CD4-positive, alpha-beta T cell treated with Interleukin-15 for 1 hour (primary cell): ENCODE measurements around the gene CMIP.
"Not testable (repeated sequence)": the region's sequence is repeated elsewhere in the genome, so short reads cannot be mapped to it uniquely, and the experiment has no call there.

Source experiments
- DNase-seq: peaks from one replicate; pipeline ENCODE4 v3.0.0-alpha.2; 2020

CMIP gene

DNA sequence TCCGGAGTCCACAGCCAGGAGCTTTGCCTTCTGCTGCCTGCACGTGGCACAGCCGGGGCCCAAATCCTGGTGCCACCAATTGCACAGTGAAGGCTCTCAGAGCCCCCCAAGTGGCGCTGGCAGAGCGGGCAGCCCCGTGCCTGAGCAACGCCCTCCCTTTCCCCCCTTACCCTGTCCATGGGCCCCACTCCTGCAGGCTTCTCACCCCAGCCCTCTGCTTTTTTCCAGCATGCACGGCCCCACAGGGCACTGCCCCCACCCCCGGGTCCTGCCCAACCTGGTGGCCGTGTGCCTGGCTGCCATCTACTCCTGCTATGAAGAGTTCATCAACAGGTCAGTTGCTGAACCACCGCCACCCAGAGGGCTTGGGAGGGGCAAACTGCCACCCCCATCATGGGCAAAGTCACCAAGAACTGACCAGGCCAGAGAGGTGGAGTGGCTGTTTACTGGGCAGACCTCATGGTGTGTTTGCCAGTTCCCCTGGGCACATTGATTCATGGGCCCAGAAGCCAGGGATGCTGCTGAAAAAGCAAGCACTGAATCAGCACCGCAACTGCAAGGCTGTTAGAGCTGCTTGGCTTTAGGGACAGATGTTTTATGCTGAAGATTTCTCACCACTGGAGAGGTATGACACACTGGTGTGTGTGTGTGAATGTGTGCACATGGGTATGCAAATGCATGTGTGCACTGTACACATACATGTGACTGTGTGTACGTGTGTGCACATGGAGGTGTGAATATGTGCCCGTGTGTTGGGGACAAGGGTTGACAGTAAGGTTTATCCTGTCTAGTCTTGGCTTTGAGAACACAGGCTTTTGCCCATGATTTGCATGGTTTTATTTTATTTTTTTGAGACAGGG lies 227.4 kb downstream of the CMIP start:
- DNase-seq: no peak

DNA sequence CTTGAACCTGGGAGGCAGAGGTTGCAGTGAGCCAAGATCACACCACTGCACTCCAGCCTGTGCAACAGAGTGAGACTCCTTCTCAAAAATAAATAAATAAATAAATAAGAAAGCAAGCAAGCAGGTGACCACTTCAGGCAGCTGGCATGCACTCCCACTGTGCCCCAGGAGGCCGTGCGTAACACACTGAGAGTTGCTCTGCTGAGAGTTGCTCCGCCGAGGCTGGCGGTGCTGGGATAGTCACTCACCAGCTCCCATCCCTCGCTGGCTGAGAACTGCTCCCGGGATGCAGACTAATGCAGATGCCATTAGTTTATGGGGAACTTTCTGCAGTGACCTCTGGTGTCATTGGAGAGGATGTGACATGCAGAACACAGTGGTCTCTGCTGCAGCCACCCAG lies 228.8 kb downstream of the CMIP start:
- no peak for DNase-seq

DNA sequence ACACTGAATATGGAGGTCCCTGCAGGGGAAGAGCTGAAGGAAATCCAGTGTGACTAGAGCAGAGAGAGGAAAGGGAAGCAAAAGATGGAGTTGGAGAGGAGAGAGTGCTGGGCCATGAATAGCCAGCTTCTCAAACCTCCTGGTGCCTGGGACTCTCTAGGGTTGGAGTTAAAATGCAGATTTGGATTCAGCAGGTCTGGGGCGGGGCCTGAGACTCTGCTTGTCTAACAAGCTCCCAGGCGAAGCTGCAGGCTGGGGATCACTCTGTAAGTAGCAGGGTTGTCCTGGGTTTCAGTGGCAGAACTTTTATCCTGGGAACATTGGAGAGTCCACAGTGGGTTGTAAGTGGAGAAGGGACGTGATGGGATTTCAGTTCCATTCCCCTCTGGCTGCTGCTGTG lies 231.1 kb downstream of the CMIP start:
- DNase-seq: no peak

DNA sequence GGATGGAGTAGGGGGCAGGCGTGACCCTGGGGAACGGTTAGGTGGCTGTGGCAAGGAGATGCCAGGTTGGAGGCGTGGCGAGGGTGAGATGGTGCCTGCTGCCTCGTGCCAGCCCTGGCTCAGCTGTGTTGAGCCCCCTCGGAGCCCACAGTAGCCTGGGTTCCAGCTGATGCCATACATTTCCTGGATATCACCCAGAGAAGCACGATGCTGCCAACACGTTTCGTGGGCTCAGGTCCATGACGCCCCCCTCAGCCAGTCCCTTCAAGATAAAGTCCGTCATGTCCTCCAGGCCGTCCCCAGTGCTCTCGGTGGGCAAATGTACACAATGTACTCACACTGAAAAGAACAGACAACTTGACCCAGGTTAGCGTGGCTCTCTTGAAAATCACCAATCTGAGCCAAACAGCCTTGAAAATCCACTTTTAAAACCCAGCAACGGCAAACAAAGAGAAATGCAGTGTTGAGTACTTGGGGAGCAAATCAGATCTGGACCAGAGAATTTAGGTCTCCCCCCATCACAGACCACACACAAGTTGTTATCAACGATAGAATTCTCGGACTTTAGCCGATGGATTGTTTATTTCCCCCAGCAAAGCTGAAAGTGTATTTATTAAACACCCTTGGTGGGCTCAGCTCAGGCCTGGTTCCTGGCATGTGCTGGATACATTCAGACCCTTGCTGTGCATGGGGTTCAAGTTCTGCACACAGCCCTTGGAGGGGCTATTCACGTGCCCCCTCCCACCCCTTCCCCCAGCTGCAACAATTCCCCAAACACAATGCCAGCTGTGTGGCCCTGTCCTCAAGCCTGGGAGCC lies 231.7 kb downstream of the CMIP start:
- no peak for DNase-seq

DNA sequence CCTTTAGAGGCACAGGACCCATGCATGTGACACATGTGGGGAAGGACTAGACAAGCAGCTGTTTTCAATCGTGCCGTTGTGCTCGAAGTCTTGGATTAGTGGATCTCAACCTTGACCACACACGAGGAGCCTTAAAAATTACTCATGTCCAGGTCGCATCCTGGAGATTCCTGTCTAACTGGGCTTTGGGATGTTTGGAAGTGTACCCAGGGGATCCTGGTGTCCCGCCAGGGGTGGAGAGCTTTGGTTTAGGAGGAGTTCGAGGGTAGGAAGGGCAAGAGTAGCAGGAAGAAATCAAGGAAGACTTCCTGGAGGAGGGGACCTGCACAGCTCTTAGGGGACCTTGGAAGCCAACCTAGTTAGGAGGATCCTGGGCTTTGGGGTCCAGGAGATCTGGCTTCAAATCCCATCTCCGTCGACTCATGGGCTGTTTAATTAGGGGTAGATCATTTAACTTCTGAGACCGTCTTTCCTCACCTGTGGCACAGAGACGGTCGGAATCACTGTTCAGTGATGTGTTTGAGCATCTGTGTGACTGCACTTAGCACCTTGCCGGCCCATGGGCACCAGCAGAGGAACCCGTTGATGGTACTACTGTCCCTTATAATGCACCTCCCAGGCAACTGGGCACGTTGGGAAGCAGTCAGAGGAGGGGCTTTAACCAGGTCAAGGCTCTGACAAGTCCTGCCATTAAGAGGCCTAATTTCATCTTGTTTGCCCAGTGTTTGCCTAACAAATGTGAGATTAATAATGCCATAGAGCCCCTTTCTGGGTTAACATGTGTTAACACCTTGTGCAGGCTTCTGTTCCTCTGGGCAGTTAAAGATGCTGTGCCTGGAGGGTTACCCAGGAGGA lies 232.5 kb downstream of the CMIP start:
- no peak for DNase-seq

DNA sequence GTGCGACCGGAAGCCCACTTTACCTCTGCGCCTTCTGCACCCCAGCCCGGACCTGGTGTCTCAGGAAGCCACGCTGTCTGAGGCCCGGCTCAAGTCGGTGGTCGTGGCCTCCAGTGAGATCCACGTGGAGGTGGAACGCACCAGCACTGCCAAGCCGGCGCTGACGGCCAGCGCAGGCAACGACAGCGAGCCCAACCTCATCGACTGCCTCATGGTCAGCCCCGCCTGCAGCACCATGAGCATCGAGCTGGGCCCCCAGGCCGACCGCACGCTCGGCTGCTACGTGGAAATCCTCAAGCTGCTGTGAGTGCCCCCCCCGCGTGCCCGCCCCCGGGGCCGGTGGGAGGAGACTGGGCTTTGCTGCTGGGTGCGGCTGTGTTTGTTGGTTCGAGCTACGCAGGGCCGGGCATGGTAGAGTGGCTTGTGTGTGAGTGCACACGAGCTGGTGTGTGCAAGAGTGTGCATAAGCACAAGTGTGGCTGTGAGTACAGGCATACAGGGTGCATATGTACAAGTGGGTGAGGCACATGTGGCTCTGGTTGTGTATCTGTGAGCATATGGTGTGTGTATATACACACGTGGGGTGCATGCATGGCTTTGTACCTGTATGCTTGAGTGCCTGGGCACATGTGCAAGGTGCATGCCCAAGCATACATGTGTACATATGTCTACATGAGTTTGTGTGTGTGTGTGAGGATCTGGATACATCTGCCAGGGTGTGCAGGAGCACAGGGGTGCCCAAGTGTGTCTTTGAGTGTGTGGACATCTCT lies 233.9 kb downstream of the CMIP start:
- DNase-seq: no peak

DNA sequence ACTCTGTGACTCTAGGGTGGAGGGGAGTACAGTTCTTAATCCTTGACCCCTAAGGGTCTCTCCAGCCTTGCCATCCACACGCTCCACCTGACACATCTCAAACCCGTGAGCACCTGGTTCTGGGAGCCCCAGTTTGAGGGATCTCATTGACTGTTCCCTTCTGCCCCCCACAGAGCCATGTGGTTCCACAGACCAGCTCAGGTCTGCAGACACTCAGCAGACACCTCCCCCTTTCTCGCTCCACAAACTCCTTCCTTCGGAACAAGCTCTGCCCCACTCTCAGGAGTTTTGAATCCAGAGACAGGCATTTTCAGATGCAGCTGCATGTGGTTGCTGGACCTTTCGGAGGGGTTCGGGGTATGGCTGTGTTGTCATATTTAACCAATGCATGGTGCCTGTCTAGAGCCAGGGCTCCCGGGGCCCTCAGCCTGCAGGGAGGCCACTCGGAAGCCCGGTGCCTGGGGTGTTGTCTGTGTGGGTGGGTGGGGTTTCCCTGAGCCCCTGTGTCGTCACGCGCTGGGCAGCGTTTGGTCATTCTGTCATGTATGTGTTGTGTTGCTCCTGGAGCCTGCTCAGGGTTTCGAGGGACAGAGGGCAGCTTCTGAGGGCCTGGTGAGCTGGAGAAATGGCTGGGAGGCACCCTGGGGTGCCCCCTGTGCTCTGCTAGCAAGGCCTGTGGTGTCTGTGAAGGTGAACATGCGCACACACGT lies 235.3 kb downstream of the CMIP start:
- no peak for DNase-seq

DNA sequence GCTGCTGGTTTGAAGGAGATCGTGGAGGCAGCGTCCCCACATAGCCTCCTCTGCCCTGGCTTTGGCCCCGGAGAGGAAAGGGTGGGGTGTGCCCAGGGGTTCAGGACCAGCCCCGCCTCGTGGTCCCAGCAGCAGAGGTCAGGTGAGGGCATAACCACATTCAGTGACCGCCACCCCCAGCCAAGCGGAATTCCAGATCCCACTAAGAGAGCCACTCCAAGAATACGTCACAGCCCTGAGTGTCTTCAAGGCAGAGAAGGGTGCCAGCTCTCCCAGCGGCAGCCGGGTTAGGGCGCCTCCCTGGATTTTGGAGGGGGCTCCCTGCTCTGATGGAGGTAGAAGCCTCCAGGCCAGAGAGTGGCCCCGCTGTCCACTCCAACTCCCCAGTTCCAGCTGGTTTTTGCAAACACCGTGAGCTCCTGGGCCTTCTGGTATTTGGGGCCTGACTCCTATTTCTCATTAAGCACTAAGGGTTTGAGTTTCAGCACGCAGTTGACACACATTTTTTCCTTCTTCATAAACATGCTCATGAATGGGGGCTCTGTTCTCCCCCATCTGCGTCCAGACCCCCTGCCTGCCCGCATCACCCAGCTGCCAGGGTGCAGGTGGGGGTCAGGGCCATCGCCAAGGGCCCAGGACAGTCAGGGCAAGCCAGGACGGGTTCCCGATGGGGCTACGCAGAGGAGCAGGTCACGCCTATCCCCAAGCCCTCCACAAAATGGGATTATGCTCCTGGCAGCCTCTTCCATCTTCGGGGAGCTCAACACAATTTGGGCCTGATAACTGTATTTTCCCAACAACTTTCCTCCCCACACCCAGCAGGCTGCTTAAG lies 236.1 kb downstream of the CMIP start:
- DNase-seq: no peak

DNA sequence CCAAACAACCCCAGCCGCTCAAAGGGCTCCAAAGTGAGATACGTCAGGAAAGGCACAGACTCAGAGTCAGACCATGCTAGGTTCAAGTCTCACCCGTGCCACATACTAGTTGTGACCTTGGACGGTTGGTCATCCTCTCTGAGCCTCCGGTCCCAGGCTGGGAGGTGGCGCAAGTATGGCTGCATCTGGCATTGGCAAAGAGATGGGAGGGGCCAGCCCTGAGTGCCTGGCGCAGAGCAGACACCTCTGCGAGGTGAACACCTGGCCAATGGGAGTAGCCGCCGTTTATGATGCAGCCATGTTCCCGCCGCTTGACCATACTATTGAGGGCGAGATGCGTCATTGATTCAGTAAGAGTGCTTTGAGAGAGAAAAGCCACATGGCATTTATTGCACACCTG lies 236.7 kb downstream of the CMIP start:
- no peak for DNase-seq

DNA sequence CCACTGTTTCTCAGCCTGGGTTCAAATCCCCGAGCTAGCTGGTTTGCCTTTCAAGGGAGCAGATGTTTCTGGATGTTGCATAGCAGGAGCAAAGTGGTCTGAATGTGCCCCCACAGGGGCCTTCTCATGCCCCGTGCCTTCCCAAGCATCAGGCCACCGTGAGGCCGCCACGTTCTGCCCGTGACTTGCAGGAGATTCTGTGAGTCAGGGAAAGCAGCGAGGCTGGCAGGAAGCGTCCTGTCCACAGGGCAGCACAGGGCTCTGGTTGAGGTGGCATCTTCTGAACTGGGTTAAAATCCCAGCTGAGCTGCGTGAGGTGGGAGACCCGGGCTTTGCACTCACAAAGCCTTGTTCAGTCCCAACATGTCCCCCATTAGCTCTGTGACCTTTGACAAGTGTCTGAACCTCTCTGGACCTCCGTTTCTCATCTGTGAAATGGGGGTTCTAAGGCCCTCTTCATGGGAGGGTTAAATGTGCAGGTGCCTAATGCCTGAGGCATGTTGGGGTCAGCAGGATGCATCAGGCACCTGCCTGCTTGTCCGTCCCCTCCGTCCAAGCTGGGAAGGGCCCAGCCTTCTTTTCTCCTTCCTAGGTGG lies 239.7 kb downstream of the CMIP start:
- no peak for DNase-seq

DNA sequence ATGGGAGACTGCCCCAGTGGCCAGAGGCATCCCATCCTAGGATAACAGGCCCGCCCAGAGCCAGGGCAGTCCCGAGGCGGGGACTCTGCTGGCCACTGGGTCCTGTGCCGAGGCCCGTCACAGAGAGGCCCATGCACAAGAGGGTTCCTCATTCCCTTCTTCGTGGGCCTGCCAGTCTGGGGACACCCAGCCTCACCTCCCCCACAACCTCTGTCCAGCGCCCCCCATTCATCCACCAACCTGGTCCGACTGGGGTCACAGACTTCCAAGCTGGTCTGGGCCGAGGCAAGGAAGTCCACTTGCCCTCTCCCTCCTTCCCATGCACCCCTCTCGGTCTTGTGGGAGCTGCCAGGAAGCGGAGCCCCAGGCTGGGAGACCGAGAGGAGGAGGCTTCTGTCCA lies 240.3 kb downstream of the CMIP start:
- DNase-seq: no peak

DNA sequence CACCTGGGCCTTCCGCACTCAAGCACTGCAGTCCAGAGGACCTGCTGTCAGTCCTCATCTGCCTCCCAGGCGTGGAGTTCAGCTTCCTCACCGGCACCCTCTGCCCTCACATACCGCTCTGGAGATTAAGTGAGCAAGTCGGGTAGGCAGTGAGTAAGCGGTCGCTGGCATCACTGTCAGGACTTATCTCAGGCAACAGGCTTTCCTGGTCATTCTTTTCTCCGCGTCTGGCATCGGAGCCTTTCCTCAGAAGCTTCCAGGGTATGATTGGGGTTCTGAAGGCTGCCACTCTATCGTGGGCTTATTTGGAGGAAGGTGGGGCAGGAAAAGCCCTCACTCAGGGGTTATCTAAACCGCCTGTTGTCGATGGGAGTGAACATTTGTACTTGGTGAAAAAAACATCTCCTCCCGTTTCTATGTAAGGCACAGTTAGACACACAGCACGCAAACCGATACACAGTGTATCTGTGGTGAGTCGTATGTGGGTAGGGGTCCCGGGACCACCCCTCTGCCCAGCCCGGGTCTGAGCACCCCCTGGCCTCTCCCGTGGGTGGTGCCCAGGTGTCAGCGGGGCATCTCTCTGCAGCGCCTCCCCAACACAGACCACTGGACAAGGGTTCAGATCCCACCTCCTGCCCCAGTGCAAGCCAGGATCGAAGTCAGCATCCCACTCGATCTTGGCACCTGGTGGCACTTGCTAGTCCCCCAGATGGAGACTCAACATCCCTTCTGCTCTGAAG lies 242.0 kb downstream of the CMIP start:
- no peak for DNase-seq

DNA sequence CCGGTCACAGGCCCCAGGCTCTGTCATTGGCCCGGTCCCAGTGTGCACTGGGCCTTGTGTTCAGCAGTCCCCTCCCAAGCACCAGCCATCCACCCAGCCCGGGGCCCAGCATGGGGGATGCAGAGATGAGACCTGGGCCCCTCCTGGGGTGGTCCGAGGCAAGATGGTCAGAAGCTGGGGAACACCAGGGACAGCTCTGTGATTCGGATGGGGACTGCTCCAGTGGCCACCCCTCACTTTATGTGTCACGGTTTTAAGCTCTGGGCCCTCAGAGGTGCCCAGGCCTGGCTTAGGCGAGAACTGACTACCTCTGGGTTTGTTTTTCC lies 242.5 kb downstream of the CMIP start:
- DNase-seq: no peak

DNA sequence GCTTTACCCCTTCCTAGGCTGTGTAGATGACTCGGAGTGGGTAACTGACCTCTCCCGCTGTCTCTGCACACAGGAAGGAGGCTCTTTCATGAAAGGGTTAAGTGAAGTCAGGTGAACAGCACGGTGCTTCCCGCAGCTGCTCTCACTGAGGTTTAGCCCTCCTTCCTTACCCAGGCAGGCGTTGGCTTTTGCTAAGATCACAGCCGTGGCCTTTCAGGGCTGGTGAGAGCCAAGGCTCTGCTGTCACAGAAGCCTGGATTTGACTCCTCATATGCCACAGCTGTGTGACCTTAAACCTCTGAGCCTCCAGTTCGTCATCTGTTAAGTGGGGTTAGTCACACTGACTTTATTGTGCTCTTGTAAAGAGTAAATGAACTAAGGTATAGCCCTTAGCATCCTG lies 243.6 kb downstream of the CMIP start:
- DNase-seq: no peak

DNA sequence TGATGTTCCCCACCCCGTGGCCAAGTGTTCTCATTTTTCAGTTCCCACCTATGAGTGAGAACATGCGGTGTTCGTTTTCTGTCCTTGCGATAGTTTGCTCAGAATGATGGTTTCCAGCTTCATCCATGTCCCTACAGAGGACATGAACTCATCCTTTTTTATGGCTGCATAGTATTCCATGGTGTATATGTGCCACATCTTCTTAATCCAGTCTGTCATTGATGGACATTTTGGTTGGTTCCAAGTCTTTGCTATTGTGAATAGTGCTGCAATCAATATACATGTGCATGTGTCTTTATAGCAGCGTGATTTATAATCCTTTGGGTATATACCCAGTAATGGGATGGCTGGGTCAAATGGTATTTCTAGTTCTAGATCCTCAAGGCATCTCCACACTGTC lies 244.2 kb downstream of the CMIP start:
- DNase-seq: not testable (repeated sequence)

DNA sequence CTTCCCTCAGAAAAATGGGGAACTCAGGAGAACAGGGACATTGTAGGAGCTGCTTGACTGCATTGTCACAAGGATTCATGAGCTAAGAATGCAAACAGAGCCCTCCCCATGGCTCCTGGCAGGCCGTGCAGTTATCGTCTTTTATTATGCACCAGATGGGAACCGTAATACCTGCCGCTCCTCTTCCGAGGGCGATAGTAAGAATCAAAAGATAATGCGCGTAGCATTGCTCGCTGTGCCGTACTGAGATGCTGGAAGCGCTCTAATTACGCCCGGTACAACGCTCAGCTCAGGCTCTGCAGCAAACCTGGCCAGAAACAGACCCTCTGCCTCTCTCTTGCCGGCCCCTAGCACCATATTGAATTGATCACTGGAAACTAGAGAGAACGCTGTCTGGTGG lies 247.4 kb downstream of the CMIP start:
- DNase-seq: no peak

DNA sequence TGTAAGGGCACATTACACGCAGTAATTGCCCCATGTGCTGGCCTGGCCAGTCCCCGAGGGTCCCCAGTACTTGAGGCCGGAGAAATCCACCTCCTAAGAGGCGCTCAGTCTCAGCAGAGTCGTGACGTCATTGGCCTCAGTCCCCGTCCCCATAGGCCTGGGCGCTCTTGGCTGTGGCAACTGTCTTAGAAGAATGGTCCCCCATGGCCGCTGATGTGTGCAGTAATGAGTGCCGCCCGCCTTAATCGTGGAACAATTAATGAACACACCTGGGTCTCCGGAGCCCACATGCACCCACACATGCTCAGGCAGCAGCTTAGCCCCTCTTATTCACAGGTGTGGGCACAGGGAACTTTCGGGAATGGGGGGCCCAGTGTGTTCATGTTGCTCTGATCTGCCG lies 248.0 kb downstream of the CMIP start:
- no peak for DNase-seq

DNA sequence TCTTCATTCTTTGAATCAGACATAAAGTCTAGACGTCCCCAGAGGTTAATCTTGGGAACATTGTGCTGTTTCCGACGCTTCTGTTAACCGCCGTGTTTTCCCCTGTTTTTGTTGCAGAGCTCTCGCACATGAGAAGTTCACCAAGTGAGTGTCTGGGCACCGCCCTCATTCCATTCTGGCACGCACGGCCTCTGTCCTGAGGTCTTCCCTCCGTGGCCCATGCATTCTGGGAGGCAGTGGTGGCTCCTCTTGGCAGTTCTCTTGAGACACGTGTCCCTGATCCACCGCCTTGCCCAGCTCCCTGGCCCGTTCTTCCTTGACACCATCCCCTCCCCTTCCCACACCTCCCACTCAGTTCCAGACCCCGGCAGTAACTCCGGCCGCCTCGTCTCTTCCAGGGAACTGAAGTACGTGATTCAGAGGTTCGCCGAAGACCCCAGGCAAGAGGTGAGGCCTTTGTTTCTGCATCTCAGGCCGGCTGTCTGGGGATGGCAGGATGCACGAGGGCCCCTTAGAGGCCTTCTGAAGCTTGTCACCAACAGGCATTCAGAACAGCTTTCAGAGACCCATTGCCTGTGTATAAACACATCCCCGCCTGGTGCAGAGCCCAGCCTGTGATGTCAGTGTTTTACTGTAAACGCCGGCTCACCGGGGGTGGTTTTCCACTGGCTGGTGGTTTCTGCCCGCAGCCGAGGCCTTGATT lies 248.6 kb downstream of the CMIP start:
- no peak for DNase-seq

DNA sequence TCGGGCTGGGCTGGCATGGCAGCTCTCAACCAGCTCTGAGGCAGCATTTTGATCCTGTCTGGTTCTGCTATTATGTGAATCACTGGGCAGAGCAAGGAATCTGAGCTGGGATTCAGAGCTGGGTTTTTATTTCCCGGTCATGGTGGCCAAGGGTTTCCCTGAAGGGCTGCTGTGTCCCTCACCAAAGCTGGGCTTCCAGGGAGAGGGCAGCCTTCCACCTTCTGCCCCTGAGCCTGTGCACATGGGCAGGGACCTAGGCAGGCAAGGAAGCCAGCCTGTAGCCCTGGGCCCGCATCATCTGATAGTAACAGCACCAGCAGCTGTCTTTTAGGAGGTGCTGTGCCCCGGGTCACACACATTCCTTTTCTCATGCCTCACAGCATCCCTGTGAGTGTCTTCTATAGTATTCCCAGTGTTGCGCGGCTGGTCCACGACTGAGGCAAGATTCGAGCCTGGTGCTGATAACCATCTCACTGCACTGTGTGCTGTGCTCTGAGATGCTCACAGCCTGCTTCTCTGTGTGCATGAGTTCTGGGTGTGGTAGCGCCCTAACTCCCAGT lies 249.2 kb downstream of the CMIP start:
- no peak for DNase-seq
